Neural cell (in vitro differentiated cells): Measurements from ENCODE around the gene SEMA6C. TPM values are rescaled to one million over a fixed set of nuclear protein-coding genes. Genes with fewer than 3 reads are reported as not detected.
A peak's percentile ranks its signal among the peaks of the same experiment; 100 is the strongest.

Experiments used
- H2AFZ ChIP-seq: fragments of 200-600, 300-800 bp; sonication (generic), shearing (Covaris generic); 2 replicates; pipeline ENCODE4 v1.6.0; 2014; ENCODE audit warnings: low read depth, mild to moderate bottlenecking, antibody characterized with exemption, low read length, moderate library complexity
- H3F3A ChIP-seq: fragments of 200-600 bp; shearing (Covaris generic); 2 replicates; pipeline ENCODE4 v1.6.1; 2016; ENCODE audit warnings: mild to moderate bottlenecking, moderate library complexity, mixed read lengths, antibody characterized with exemption, low read length; ENCODE audit not compliant: insufficient read depth, poor library complexity, severe bottlenecking
- H3K27ac ChIP-seq: fragments of 200-600, 300-800 bp; sonication (generic), shearing (Covaris generic); 2 replicates; pipeline ENCODE4 v1.5.1; 2014; ENCODE audit warnings: mild to moderate bottlenecking, low read length, moderate library complexity
- H3K27me3 ChIP-seq: fragments of 300-800, 200-600 bp; sonication (generic), shearing (Covaris generic); 2 replicates; pipeline ENCODE4 v1.6.0; 2014; ENCODE audit warnings: mild to moderate bottlenecking, low read depth, low read length, moderate library complexity; ENCODE audit not compliant: insufficient read depth
- H3K36me3 ChIP-seq: fragments of 300-800, 200-600 bp; sonication (generic), shearing (Covaris generic); 2 replicates; pipeline ENCODE4 v1.5.1; 2014; ENCODE audit warnings: mild to moderate bottlenecking, antibody characterized with exemption, low read length, moderate library complexity; ENCODE audit not compliant: insufficient read depth
- H3K4me2 ChIP-seq: fragments of 300-800, 200-600 bp; sonication (generic), shearing (Covaris generic); 2 replicates; pipeline ENCODE4 v1.6.0; 2014; ENCODE audit warnings: mild to moderate bottlenecking, low read length
- H3K4me3 ChIP-seq: fragments of 300-800, 200-600 bp; sonication (generic), shearing (Covaris generic); 2 replicates; pipeline ENCODE4 v1.5.1; 2014; ENCODE audit warnings: mild to moderate bottlenecking, low read length, moderate library complexity
- H3K79me2 ChIP-seq: fragments of 200-600 bp; shearing (Covaris generic); replicated peaks from 2 replicates; pipeline ENCODE4 v1.6.0; 2014; ENCODE audit warnings: mild to moderate bottlenecking, low read length, moderate library complexity; ENCODE audit not compliant: insufficient read depth
- H3K9ac ChIP-seq: fragments of 300-800, 200-600 bp; sonication (generic), shearing (Covaris generic); 2 replicates; pipeline ENCODE4 v1.6.1; 2016; ENCODE audit warnings: mild to moderate bottlenecking, low read length, mixed read lengths
- H3K9me2 ChIP-seq: fragments of 200-600 bp; shearing (Covaris generic); 2 replicates; pipeline ENCODE4 v1.6.1; 2016; ENCODE audit warnings: mild to moderate bottlenecking, low read length, mixed read lengths; ENCODE audit not compliant: insufficient read depth
- H3K9me3 ChIP-seq: fragments of 200-600, 300-800 bp; sonication (generic), shearing (Covaris generic); 2 replicates; pipeline ENCODE4 v1.6.1; 2016; ENCODE audit warnings: mild to moderate bottlenecking, mixed run types, low read length, moderate library complexity, mixed read lengths
- H4K20me1 ChIP-seq: fragments of 200-600 bp; shearing (Covaris generic); 2 replicates; pipeline ENCODE4 v1.6.1; 2016; ENCODE audit warnings: mild to moderate bottlenecking, mixed run types; ENCODE audit not compliant: insufficient read depth
- CTCF ChIP-seq: fragments of 450-650 bp; IDR thresholded peaks from 2 replicates; pipeline ENCODE4 v1.5.1; 2014; ENCODE audit warnings: antibody characterized with exemption, mild to moderate bottlenecking, moderate library complexity; ENCODE audit not compliant: poor library complexity, severe bottlenecking
- EP300 ChIP-seq: fragments of 450-650 bp; conservative IDR thresholded peaks from 2 replicates; pipeline ENCODE4 v1.6.1; 2014; ENCODE audit warnings: antibody characterized with exemption, mild to moderate bottlenecking, moderate library complexity; ENCODE audit not compliant: poor library complexity, severe bottlenecking
- EZH2 ChIP-seq: fragments of 200-600, 300-800 bp; shearing (Covaris generic), sonication (generic); IDR thresholded peaks from 2 replicates; pipeline ENCODE4 v1.6.1; 2014; ENCODE audit warnings: antibody characterized with exemption, low read length, borderline replicate concordance, mild to moderate bottlenecking; ENCODE audit not compliant: insufficient read depth, poor library complexity, severe bottlenecking
- MXI1 ChIP-seq: fragments of 450-650 bp; conservative IDR thresholded peaks from 2 replicates; pipeline ENCODE4 v1.6.1; 2014; ENCODE audit warnings: antibody characterized with exemption, mild to moderate bottlenecking; ENCODE audit not compliant: poor library complexity, severe bottlenecking
- POLR2AphosphoS5 ChIP-seq: IDR thresholded peaks from 2 replicates; pipeline ENCODE4 v1.6.1; 2012
- RAD21 ChIP-seq: fragments of 450-650 bp; conservative IDR thresholded peaks from 2 replicates; pipeline ENCODE4 v1.6.1; 2014; ENCODE audit warnings: antibody characterized with exemption, mild to moderate bottlenecking, moderate library complexity
- REST ChIP-seq: IDR thresholded peaks from 2 replicates; pipeline ENCODE4 v1.6.1; 2012; ENCODE audit warnings: borderline replicate concordance
- SMC3 ChIP-seq: fragments of 450-650 bp; conservative IDR thresholded peaks from 2 replicates; pipeline ENCODE4 v1.6.1; 2014; ENCODE audit warnings: antibody characterized with exemption, mild to moderate bottlenecking, moderate library complexity; ENCODE audit not compliant: poor library complexity
- TAF1 ChIP-seq: IDR thresholded peaks from 2 replicates; pipeline ENCODE4 v1.6.1; 2012; ENCODE audit warnings: low read depth
- polyA plus RNA-seq: library from polyadenylated mRNA; depleted of rRNA; stranded (reverse); fragments of >200 nt; gene quantifications from 2 replicates; pipeline ENCODE4 v1.2.3, GENCODE V29; 2014

The SEMA6C gene
- polyA plus RNA-seq, 1 donor from 2014 or later = 32.5 TPM

GRCh38 chr1:151167116-151167515, 20.7 kb upstream of the SEMA6C start:
- Histone ChIP-seq H3K9me3 (no peaks in the 10 kb centered on the region), H3K27me3 (no peaks in the 10 kb centered on the region), H3K4me2 (peak overlapping the region; percentile 76), H3K36me3 (no peaks in the 10 kb centered on the region), H3K4me3 (peak overlapping the region; percentile 88), H3K27ac (no peak overlapping the region), H4K20me1 (no peaks in the 10 kb centered on the region), H3K79me2 (peaks cover 20% of the 10 kb centered on the region), H3F3A (peaks cover 3% of the 10 kb centered on the region), H3K9me2 (no peaks in the 10 kb centered on the region), H2AFZ (no peak overlapping the region), H3K9ac (peak overlapping the region; percentile 83)
- TF ChIP-seq SMC3 (no peak), EZH2 (no peak), CTCF (no peak), POLR2AphosphoS5 (no peak), EP300 (no peak), RAD21 (no peak), MXI1 (no peak), REST (no peak), TAF1 (no peak)

GRCh38 chr1:151166505-151166956, 20.1 kb upstream of the SEMA6C start:
- no peak for TF ChIP-seq SMC3
- TF ChIP-seq RAD21 = no peak
- no peak for TF ChIP-seq POLR2AphosphoS5
- no peak for TF ChIP-seq EZH2
- no peak for TF ChIP-seq EP300
- TF ChIP-seq REST = no peak
- no peak for TF ChIP-seq TAF1
- no peak for TF ChIP-seq MXI1
- no peak for TF ChIP-seq CTCF
- H2AFZ ChIP-seq = peak overlapping the region; percentile 90
- H3K4me2 ChIP-seq = peak overlapping the region; percentile 76
- H3K9me3 ChIP-seq = no peaks in the 10 kb centered on the region
- no peaks in the 10 kb centered on the region for H3K36me3 ChIP-seq
- no peaks in the 10 kb centered on the region for H4K20me1 ChIP-seq
- peaks cover 20% of the 10 kb centered on the region for H3K79me2 ChIP-seq
- peak overlapping the region; percentile 89 for H3K27ac ChIP-seq
- no peaks in the 10 kb centered on the region for H3K9me2 ChIP-seq
- no peaks in the 10 kb centered on the region for H3K27me3 ChIP-seq
- peaks cover 3% of the 10 kb centered on the region for H3F3A ChIP-seq
- peak overlapping the region; percentile 88 for H3K4me3 ChIP-seq
- H3K9ac ChIP-seq = peak overlapping the region; percentile 83
